ENCODE results near the gene CNTNAP2. TPM values are rescaled to one million over a fixed set of nuclear protein-coding genes. Genes with fewer than 3 reads are reported as not detected.

Gene CNTNAP2
- total RNA-seq, 1 experiment from 2014 or later, result 42.5 TPM

DNA sequence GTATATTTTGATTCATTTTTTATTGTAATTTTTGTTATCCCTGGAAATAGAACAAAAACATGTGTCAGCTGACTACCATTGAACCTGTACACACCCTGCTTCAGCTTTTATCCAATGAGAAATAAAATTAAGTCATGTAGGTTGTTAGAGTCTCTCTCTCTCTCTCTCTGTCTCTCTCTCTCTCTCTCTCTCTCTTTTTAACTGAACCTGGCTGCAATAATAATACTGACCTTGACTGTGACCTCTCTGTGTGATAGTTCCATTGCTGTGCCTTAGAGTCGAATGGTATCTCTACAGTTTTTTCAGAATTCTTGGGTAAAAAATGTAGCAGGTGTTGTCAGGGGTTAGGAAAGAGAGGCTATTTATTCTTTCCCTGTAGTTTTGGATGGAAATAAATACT lies 637.8 kb downstream of the CNTNAP2 start:
- no peaks in the 10 kb centered on the region for H3K36me3 ChIP-seq (ENCODE audit: control insufficient read depth, insufficient read depth, low read length)
- Mint-ChIP-seq H3K27ac (ENCODE audit: unreplicated experiment) (no peak overlapping the region), H3K9me3 (ENCODE audit: unreplicated experiment) (no peaks in the 10 kb centered on the region), H3K36me3 (ENCODE audit: insufficient read depth, unreplicated experiment) (no peaks in the 10 kb centered on the region), H3K4me3 (ENCODE audit: unreplicated experiment) (no peak overlapping the region), H3K4me1 (ENCODE audit: low read depth, unreplicated experiment) (no peaks in the 10 kb centered on the region), H3K27me3 (ENCODE audit: insufficient read depth, unreplicated experiment) (no peaks in the 10 kb centered on the region)
- CTCF ChIA-PET, result no interaction called here
- H3K9me3 ChIP-seq, result no peaks in the 10 kb centered on the region
- TF ChIP-seq, protein P1, sequence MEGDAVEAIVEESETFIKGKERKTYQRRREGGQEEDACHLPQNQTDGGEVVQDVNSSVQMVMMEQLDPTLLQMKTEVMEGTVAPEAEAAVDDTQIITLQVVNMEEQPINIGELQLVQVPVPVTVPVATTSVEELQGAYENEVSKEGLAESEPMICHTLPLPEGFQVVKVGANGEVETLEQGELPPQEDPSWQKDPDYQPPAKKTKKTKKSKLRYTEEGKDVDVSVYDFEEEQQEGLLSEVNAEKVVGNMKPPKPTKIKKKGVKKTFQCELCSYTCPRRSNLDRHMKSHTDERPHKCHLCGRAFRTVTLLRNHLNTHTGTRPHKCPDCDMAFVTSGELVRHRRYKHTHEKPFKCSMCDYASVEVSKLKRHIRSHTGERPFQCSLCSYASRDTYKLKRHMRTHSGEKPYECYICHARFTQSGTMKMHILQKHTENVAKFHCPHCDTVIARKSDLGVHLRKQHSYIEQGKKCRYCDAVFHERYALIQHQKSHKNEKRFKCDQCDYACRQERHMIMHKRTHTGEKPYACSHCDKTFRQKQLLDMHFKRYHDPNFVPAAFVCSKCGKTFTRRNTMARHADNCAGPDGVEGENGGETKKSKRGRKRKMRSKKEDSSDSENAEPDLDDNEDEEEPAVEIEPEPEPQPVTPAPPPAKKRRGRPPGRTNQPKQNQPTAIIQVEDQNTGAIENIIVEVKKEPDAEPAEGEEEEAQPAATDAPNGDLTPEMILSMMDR (IDR thresholded peaks at IDR 0.05; ENCODE audit: insufficient read depth in 1 of 2, low read depth in 1 of 2, low read length in 1 of 2, severe bottlenecking in 1 of 2, unreplicated experiment in 1 of 2), result no peak
- no peaks in the 10 kb centered on the region for H3K4me1 ChIP-seq
- no peak for DNase-seq
- intact Hi-C loops (cut with micrococcal nuclease; ENCODE audit: unreplicated experiment), result no loop called here
- H3K27me3 ChIP-seq (replicated peaks; ENCODE audit: control insufficient read depth, insufficient read depth, low read length), result no peaks in the 10 kb centered on the region
- BruUV-seq (replicated peaks), result no TSS peak
- no peak overlapping the region for H3K4me3 ChIP-seq (ENCODE audit: low read depth, low read length)
- POLR2A ChIA-PET, result no interaction called here

- POLR2A ChIA-PET, result no interaction called here
These were observed 639.0 kb downstream of the CNTNAP2 start for GRCh38 chr7:146755585-146755984.

GRCh38 chr7:146764458-146764857 lies 647.9 kb downstream of the CNTNAP2 start:
- TF ChIP-seq, protein P1 (IDR thresholded peaks at IDR 0.05; ENCODE audit: insufficient read depth in 1 of 2, low read depth in 1 of 2, low read length in 1 of 2, severe bottlenecking in 1 of 2, unreplicated experiment in 1 of 2), result no peak
- H3K27me3 Mint-ChIP-seq (ENCODE audit: insufficient read depth, unreplicated experiment), result no peaks in the 10 kb centered on the region
- H3K27me3 ChIP-seq (replicated peaks; ENCODE audit: control insufficient read depth, insufficient read depth, low read length), result no peaks in the 10 kb centered on the region
- H3K27ac Mint-ChIP-seq (ENCODE audit: unreplicated experiment), result no peak overlapping the region
- ChIA-PET CTCF (no interaction called here), POLR2A (interaction anchor here (0.6 kb wide), 1 partner anchor 688 kb away, joined by 5 read pairs; no protein-coding TSS in a partner anchor)
- no peak overlapping the region for H3K4me3 ChIP-seq (ENCODE audit: low read depth, low read length)
- no peaks in the 10 kb centered on the region for H3K4me1 ChIP-seq
- no peaks in the 10 kb centered on the region for H3K9me3 ChIP-seq
- peaks cover 12% of the 10 kb centered on the region for H3K9me3 Mint-ChIP-seq (ENCODE audit: unreplicated experiment)
- H3K4me1 Mint-ChIP-seq (ENCODE audit: low read depth, unreplicated experiment), result no peaks in the 10 kb centered on the region
- intact Hi-C loops (cut with micrococcal nuclease; ENCODE audit: unreplicated experiment), result no loop called here
- BruUV-seq (replicated peaks), result no TSS peak
- no peak for DNase-seq
- H3K36me3 ChIP-seq (ENCODE audit: control insufficient read depth, insufficient read depth, low read length), result no peaks in the 10 kb centered on the region
- H3K36me3 Mint-ChIP-seq (ENCODE audit: insufficient read depth, unreplicated experiment), result no peaks in the 10 kb centered on the region
- H3K4me3 Mint-ChIP-seq (ENCODE audit: unreplicated experiment), result no peak overlapping the region

More at GRCh38 chr7:146755585-146755984, 639.0 kb downstream of the CNTNAP2 start:
- TF ChIP-seq, protein P1 (IDR thresholded peaks at IDR 0.05; ENCODE audit: insufficient read depth in 1 of 2, low read depth in 1 of 2, low read length in 1 of 2, severe bottlenecking in 1 of 2, unreplicated experiment in 1 of 2), result no peak
- H3K4me1 Mint-ChIP-seq (ENCODE audit: low read depth, unreplicated experiment), result no peaks in the 10 kb centered on the region
- no peaks in the 10 kb centered on the region for H3K27me3 Mint-ChIP-seq (ENCODE audit: insufficient read depth, unreplicated experiment)
- no peaks in the 10 kb centered on the region for H3K9me3 ChIP-seq
- BruUV-seq (replicated peaks), result no TSS peak
- intact Hi-C loops (cut with micrococcal nuclease; ENCODE audit: unreplicated experiment), result no loop called here
- H3K4me3 Mint-ChIP-seq (ENCODE audit: unreplicated experiment), result no peak overlapping the region
- DNase-seq, result no peak
- H3K27me3 ChIP-seq (replicated peaks; ENCODE audit: control insufficient read depth, insufficient read depth, low read length), result no peaks in the 10 kb centered on the region
- CTCF ChIA-PET, result no interaction called here
- H3K9me3 Mint-ChIP-seq (ENCODE audit: unreplicated experiment), result peaks cover 1% of the 10 kb centered on the region
- H3K36me3 Mint-ChIP-seq (ENCODE audit: insufficient read depth, unreplicated experiment), result no peaks in the 10 kb centered on the region
- H3K4me3 ChIP-seq (ENCODE audit: low read depth, low read length), result no peak overlapping the region
- no peaks in the 10 kb centered on the region for H3K36me3 ChIP-seq (ENCODE audit: control insufficient read depth, insufficient read depth, low read length)
- H3K27ac Mint-ChIP-seq (ENCODE audit: unreplicated experiment), result no peak overlapping the region
- H3K4me1 ChIP-seq, result no peaks in the 10 kb centered on the region

Data from Caco-2 (cell line).